K562 (cell line): ENCODE data around the gene KCNQ4. TPM values are rescaled to one million over a fixed set of nuclear protein-coding genes. Genes with fewer than 3 reads are reported as not detected.

Experiments
- ATAC-seq: fragments of 200-7000 bp; cut with Tn5 transposase; 3 replicates; pipeline ENCODE4 v1.9.1; 2020; ENCODE audit warnings: moderate library complexity
- BruUV-seq: library from RNA; stranded (reverse); fragments of 400-500 nt; replicated peaks from 2 replicates; lab custom pipeline; 2021; lab: Mats Ljungman, UMichigan
- CTCF ChIA-PET: fragments of 300-600 bp; formaldehyde crosslinking; extraction: SDS; loops from one replicate; lab custom pipeline; 2021; ENCODE audit warnings: low intra/inter-chr PET ratio; lab: Yijun Ruan, JAX
- POLR2A ChIA-PET: fragments of 300-600, 350-650 bp; sonication (Branson Sonifier 250); formaldehyde crosslinking; extraction: SDS; loops from one replicate; lab custom pipeline; 2021; ENCODE audit warnings: antibody characterized with exemption, inconsistent platforms; lab: Yijun Ruan, JAX
- DNase-seq, 4 experiments: peaks; one replicate each; pipeline versions ENCODE4 v3.0.0 to v3.0.0-alpha.2; 2011 to 2018; ENCODE audit warnings: low spot score in 3 of 4, mixed read lengths in 3 of 4; ENCODE audit errors: extremely low read depth in 1 of 4
- FAIRE-seq: peaks from 2 replicates; lab custom pipeline; 2011; peaks lifted over from hg19 to GRCh38; lab: Jason Lieb, UNC
- H2AFZ ChIP-seq: 2 replicates; pipeline ENCODE4 v1.6.0; 2011; ENCODE audit warnings: low read depth, low read length, control low read depth, inconsistent platforms
- H3K27ac ChIP-seq: fragments of 200-600 bp; 3 replicates; pipeline ENCODE4 v1.8.0; 2011; ENCODE audit warnings: low read depth, mild to moderate bottlenecking, control low read depth, inconsistent platforms, low read length, moderate library complexity, mixed read lengths; ENCODE audit errors: extremely low read depth
- H3K27me3 ChIP-seq, 2 experiments: fragments of 300-600 bp in 1 of 2; 2 replicates in 1 of 2; 3 replicates in 1 of 2; pipeline versions ENCODE4 v1.6.0 to v1.8.0; 2011; ENCODE audit warnings: inconsistent platforms in 2 of 2, low read length in 2 of 2, mild to moderate bottlenecking in 1 of 2, mixed read lengths in 1 of 2, moderate library complexity in 1 of 2; ENCODE audit not compliant: control insufficient read depth in 2 of 2, insufficient read depth in 2 of 2
- H3K36me3 ChIP-seq: fragments of 300-600 bp; 3 replicates; pipeline ENCODE4 v1.8.0; 2011; ENCODE audit warnings: mild to moderate bottlenecking, low read length, inconsistent platforms; ENCODE audit not compliant: control insufficient read depth, insufficient read depth
- H3K4me1 ChIP-seq, 2 experiments: fragments of 200-600 bp in 1 of 2; replicated peaks in 1 of 2; 2 replicates in 1 of 2; 3 replicates in 1 of 2; pipeline versions ENCODE4 v1.5.1 to v1.8.0; 2011; ENCODE audit warnings: inconsistent platforms in 2 of 2, low read length in 2 of 2, mild to moderate bottlenecking in 1 of 2, mixed read lengths in 1 of 2, moderate library complexity in 1 of 2; ENCODE audit not compliant: control insufficient read depth in 2 of 2, insufficient read depth in 2 of 2
- H3K4me2 ChIP-seq: 2 replicates; pipeline ENCODE4 v1.6.1; 2011; ENCODE audit warnings: low read length, control low read depth, inconsistent platforms, mixed read lengths; ENCODE audit not compliant: insufficient read depth
- H3K4me3 ChIP-seq: fragments of 200-600 bp; sonication (generic), shearing (Covaris generic); 2 replicates; pipeline ENCODE4 v1.5.1; 2016; ENCODE audit warnings: control low read depth, inconsistent platforms
- H3K79me2 ChIP-seq: fragments of 200-600 bp; 3 replicates; pipeline ENCODE4 v1.8.0; 2011; ENCODE audit warnings: low read length, inconsistent platforms; ENCODE audit not compliant: control insufficient read depth, insufficient read depth
- H3K9ac ChIP-seq, 2 experiments: 2 replicates each; pipeline versions ENCODE4 v1.6.0 to v1.6.1; 2011; ENCODE audit warnings: low read depth in 2 of 2, low read length in 2 of 2, control low read depth in 1 of 2, inconsistent platforms in 1 of 2, mild to moderate bottlenecking in 1 of 2, mixed read lengths in 1 of 2; ENCODE audit not compliant: insufficient read depth in 1 of 2
- H3K9me1 ChIP-seq: one replicate; pipeline ENCODE4 v1.6.0; 2011; ENCODE audit warnings: inconsistent platforms, mild to moderate bottlenecking, low read length, moderate library complexity; ENCODE audit not compliant: control insufficient read depth, insufficient read depth
- H3K9me3 ChIP-seq: replicated peaks from 2 replicates; pipeline ENCODE4 v1.5.1; 2011; ENCODE audit warnings: low read depth, low read length, inconsistent platforms; ENCODE audit not compliant: control insufficient read depth, insufficient read depth
- H4K20me1 ChIP-seq: replicated peaks from 2 replicates; pipeline ENCODE4 v1.6.1; 2011; ENCODE audit warnings: low read length, inconsistent platforms, mixed read lengths; ENCODE audit not compliant: control insufficient read depth, insufficient read depth
- DPF2 ChIP-seq: fragments of 450-650 bp; IDR thresholded peaks from 2 replicates; pipeline ENCODE4 v1.6.1; 2016
- EHMT2 ChIP-seq: fragments of 450-650 bp; IDR thresholded peaks from 2 replicates; pipeline ENCODE4 v1.6.1; 2018; ENCODE audit warnings: antibody characterized with exemption
- GATA2 ChIP-seq: sonication (generic); formaldehyde crosslinking; IDR thresholded peaks from 2 replicates; pipeline ENCODE4 v1.4.0; 2020; ENCODE audit warnings: mild to moderate bottlenecking, missing genetic modification reagents
- GTF2A2 ChIP-seq: IDR thresholded peaks from 2 replicates; pipeline ENCODE4 v1.6.1; 2016; ENCODE audit warnings: mild to moderate bottlenecking, missing genetic modification characterization, missing compliant biosample characterization
- HDAC1 ChIP-seq, 2 experiments: fragments of 450-650 bp; IDR thresholded peaks; 2 replicates each; pipeline ENCODE4 v1.6.1; 2016 to 2017; ENCODE audit warnings: inconsistent platforms in 1 of 2, mild to moderate bottlenecking in 1 of 2, moderate library complexity in 1 of 2
- KAT2B ChIP-seq: IDR thresholded peaks from one replicate; pipeline ENCODE4 v1.6.1; 2012; ENCODE audit warnings: low read depth, mild to moderate bottlenecking, control low read depth, inconsistent platforms, low read length, moderate library complexity
- MCM5 ChIP-seq: fragments of 450-650 bp; IDR thresholded peaks from 2 replicates; pipeline ENCODE4 v1.6.1; 2016; ENCODE audit warnings: low read depth
- MYNN ChIP-seq, 2 experiments: sonication (generic); formaldehyde crosslinking in 1 of 2; IDR thresholded peaks; 2 replicates each; pipeline versions ENCODE4 v1.5.0 to v1.6.1; 2016 to 2020; ENCODE audit warnings: antibody characterized with exemption in 1 of 2, missing genetic modification reagents in 1 of 2
- NFE2L1 ChIP-seq: fragments of 450-650 bp; IDR thresholded peaks from 2 replicates; pipeline ENCODE4 v1.6.1; 2016; ENCODE audit warnings: missing genetic modification characterization, low read depth, mild to moderate bottlenecking, missing compliant biosample characterization, moderate library complexity, borderline replicate concordance
- PYGO2 ChIP-seq: fragments of 450-650 bp; IDR thresholded peaks from 2 replicates; pipeline ENCODE4 v1.6.1; 2016; ENCODE audit warnings: mild to moderate bottlenecking, missing genetic modification characterization, moderate library complexity, missing compliant biosample characterization
- SRF ChIP-seq, 2 experiments: fragments of 250-450, 450-650 bp in 1 of 2; sonication (Bioruptor Pico) in 1 of 2; sonication (generic) in 1 of 2; formaldehyde crosslinking; IDR thresholded peaks; 2 replicates each; pipeline versions ENCODE4 v1.5.0 to v1.5.1; 2020 to 2022; ENCODE audit warnings: mild to moderate bottlenecking in 1 of 2, missing genetic modification reagents in 1 of 2
- ZNF717 ChIP-seq: fragments of 250-450 bp; sonication (Bioruptor Pico); IDR thresholded peaks from 2 replicates; pipeline ENCODE4 v1.5.0; 2021
- WGBS: fragments of 100-300 bp; shearing (Covaris generic); methylation state at CpG from one replicate; pipeline ENCODE4 v1.1.6; 2016; ENCODE audit warnings: low coverage, mixed read lengths; ENCODE audit not compliant: insufficient coverage; ENCODE audit errors: missing lambda C conversion rate; 5-methylcytosine and 5-hydroxymethylcytosine counted together
- in situ Hi-C: fragments of 300-500 bp; cut with MboI; formaldehyde crosslinking; loops from 4 replicates; pipeline ENCODE4 v1.15.0; 2018; ENCODE audit warnings: inconsistent platforms, mixed read lengths
- intact Hi-C: fragments of 100-400 bp; cut with micrococcal nuclease; formaldehyde crosslinking; loops from 2 replicates; pipeline ENCODE4 v1.14.2; 2022
- polyA plus RNA-seq, 8 experiments: library from polyadenylated mRNA; depleted of rRNA in 4 of 8; stranded (reverse) in 5 of 8; unstranded in 3 of 8; fragments of >200 nt; fragmentation: Nextera tagmentation in 2 of 8; fragmentation: Illumina TruSeq in 1 of 8; extraction: Ambion mirVana in 2 of 8; extraction: Trizol in 1 of 8; gene quantifications; 2 replicates each; pipeline versions ENCODE4 v1.2.1 to v1.2.3, GENCODE V29; 2011 to 2014; ENCODE audit warnings: inconsistent platforms in 1 of 8, missing spikeins in 1 of 8
- total RNA-seq, 7 experiments: library from RNA; depleted of rRNA in 6 of 7; stranded (reverse); fragments of >200 nt in 6 of 7; fragmentation: Illumina TruSeq in 2 of 7; extraction: Trizol in 2 of 7; gene quantifications; 2 replicates each; pipeline versions ENCODE4 v1.2.1 to v1.2.3, GENCODE V29; 2011 to 2021; ENCODE audit warnings: low replicate concordance in 1 of 7
- TF ChIP-seq, protein P1 (sequence below): fragments of 250-450 bp; sonication (Bioruptor Pico); IDR thresholded peaks from 2 replicates; pipeline ENCODE4 v1.8.0; 2022; ENCODE audit warnings: moderate library complexity, mild to moderate bottlenecking, inconsistent platforms
- TF ChIP-seq, protein P2 (sequence below), 2 experiments: fragments of 450-650 bp in 1 of 2; sonication (generic) in 1 of 2; formaldehyde crosslinking in 1 of 2; IDR thresholded peaks in 1 of 2; conservative IDR thresholded peaks in 1 of 2; 2 replicates each; pipeline versions ENCODE4 v1.6.1 to v1.8.1; 2016 to 2023; ENCODE audit warnings: mild to moderate bottlenecking in 2 of 2, moderate library complexity in 2 of 2, inconsistent platforms in 1 of 2, missing genetic modification reagents in 1 of 2

KCNQ4 gene
- total and polyA plus RNA-seq, 9 of the 15 experiments (the other 6 are each of a cell fraction or from before 2014, with no cell fraction given): 0.07 to 4.1 (median 0.79) TPM

DNA sequence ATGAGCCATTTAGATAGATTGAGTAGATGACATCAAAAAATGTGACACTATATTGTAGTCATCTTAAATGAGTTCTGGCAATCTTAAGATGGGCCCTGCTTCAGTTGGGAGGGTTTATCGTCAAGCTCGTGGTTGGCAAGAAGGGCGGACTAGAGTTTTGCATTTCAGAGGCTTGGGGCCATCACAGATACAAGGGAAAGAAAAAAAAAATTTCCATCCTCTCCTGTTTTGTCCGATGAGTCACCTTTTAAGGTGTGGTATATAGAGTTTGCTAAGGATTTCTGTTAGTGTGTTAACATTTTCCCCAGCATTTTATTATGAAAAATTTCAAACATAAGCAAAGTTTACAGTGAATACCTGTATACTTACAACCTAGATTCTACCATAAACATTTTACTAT is 31.8 kb upstream of the KCNQ4 start:
- FAIRE-seq: no peak
- in situ Hi-C loops: no loop called here
- no peak overlapping the region for H3K4me2 ChIP-seq

GRCh38 chr1:40753142-40753882 is 30.3 kb upstream of the KCNQ4 start:
- CTCF ChIA-PET: no interaction called here
- H3K4me2 ChIP-seq: no peak overlapping the region
- H3K9me1 ChIP-seq: no peaks in the 10 kb centered on the region
- in situ Hi-C loops (no loop called here), intact Hi-C loops (no loop called here)
- no peaks in the 10 kb centered on the region for H3K9me3 ChIP-seq
- FAIRE-seq: no peak
- peaks cover 94% of the 10 kb centered on the region for H3K36me3 ChIP-seq
- no peak overlapping the region for H2AFZ ChIP-seq
- no peak for DNase-seq
- no peaks in the 10 kb centered on the region for H3K4me1 ChIP-seq
- no peaks in the 10 kb centered on the region for H3K79me2 ChIP-seq
- H3K9ac ChIP-seq: no peak overlapping the region
- POLR2A ChIA-PET: interaction anchor here (0.7 to 1.6 kb wide), 5 partner anchors 13 to 222 kb away, joined by 3 to 6 read pairs (median 3); partner anchors contain the start of genes NFYC and ZNF684
- BruUV-seq: no TSS peak
- no peak overlapping the region for H3K27ac ChIP-seq
- no peaks in the 10 kb centered on the region for H3K27me3 ChIP-seq
- no peak overlapping the region for H3K4me3 ChIP-seq
- no peak for ATAC-seq
- H4K20me1 ChIP-seq: no peaks in the 10 kb centered on the region
- 93% methylated on average over 8 of the region's 8 CpGs for WGBS
- TF ChIP-seq PYGO2 (tag): no peak
- TF ChIP-seq, protein P1, sequence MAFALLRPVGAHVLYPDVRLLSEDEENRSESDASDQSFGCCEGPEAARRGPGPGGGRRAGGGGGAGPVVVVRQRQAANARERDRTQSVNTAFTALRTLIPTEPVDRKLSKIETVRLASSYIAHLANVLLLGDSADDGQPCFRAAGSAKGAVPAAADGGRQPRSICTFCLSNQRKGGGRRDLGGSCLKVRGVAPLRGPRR: no peak
- TF ChIP-seq GTF2A2 (tag): no peak
- no peak for TF ChIP-seq DPF2
- no peak for TF ChIP-seq ZNF717
- TF ChIP-seq MYNN (IDR thresholded peaks at IDR 0.05): no peak
- no peak for TF ChIP-seq MYNN (CRISPR knock-in tag; IDR thresholded peaks at IDR 0.05)
- TF ChIP-seq NFE2L1 (tag): no peak
- no peak for TF ChIP-seq MCM5
- no peak for TF ChIP-seq HDAC1 (IDR thresholded peaks at IDR 0.05)
- TF ChIP-seq GATA2 (CRISPR knock-in tag): no peak
- no peak for TF ChIP-seq KAT2B
- TF ChIP-seq SRF (CRISPR knock-in tag; IDR thresholded peaks at IDR 0.05): no peak

More for the DNA sequence above, 31.8 kb upstream of the KCNQ4 start:
- no TSS peak for BruUV-seq
- intact Hi-C loops: no loop called here
- H3K4me1 ChIP-seq: no peaks in the 10 kb centered on the region
- H3K36me3 ChIP-seq: peaks cover 93% of the 10 kb centered on the region
- no peaks in the 10 kb centered on the region for H3K9me3 ChIP-seq
- no peaks in the 10 kb centered on the region for H3K27me3 ChIP-seq
- ATAC-seq (no peak), DNase-seq (no peak)
- no peak overlapping the region for H3K27ac ChIP-seq
- WGBS: 81% methylated on average over 4 of the region's 4 CpGs
- no peaks in the 10 kb centered on the region for H4K20me1 ChIP-seq
- TF ChIP-seq, protein P2, sequence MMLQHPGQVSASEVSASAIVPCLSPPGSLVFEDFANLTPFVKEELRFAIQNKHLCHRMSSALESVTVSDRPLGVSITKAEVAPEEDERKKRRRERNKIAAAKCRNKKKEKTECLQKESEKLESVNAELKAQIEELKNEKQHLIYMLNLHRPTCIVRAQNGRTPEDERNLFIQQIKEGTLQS (IDR thresholded peaks at IDR 0.05): 0 out of 2 replicates have a peak, but pooled peaks have one; percentile 14
- TF ChIP-seq, protein P2 (CRISPR knock-in tag; conservative IDR thresholded peaks at IDR 0.05): no peak
- TF ChIP-seq EHMT2: no peak
- TF ChIP-seq, all 486 proteins: peak for 1
- CTCF ChIA-PET: no interaction called here
- POLR2A ChIA-PET: interaction anchor here (0.5 kb wide), 1 partner anchor 15 kb away, joined by 3 read pairs; no protein-coding TSS in a partner anchor
- Histone ChIP-seq H3K4me3 (no peak overlapping the region), H3K9ac (no peak overlapping the region), H2AFZ (no peak overlapping the region), H3K9me1 (no peaks in the 10 kb centered on the region), H3K79me2 (no peaks in the 10 kb centered on the region)
